ENCODE data around the gene LRRC32.

DNA sequence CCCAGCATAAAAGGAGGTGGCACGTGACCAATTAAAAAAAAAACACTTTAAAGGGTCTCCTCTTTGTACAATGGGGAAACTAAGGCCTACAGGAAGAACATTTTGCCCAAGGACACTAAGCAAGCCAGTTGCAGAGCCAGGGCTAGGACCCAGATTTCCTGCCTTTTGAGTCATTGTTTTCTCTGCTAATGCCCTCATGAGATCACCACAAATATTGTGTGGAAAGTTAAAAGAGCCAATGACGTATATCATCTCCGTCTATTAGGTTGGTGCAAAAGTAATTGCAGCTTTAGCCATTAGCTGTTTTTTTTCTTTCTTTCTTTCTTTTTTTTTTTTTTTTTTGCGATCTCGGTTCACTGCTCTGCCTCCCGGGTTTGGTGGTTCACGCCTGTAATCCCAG, 24.1 kb upstream of the LRRC32 start:
- TF ChIP-seq EP300 (IDR thresholded peaks at IDR 0.05) (no peak), POLR2A (IDR thresholded peaks at IDR 0.05) (no peak), POLR2AphosphoS5 (IDR thresholded peaks at IDR 0.05) (no peak)
- TF ChIP-seq, protein P1, sequence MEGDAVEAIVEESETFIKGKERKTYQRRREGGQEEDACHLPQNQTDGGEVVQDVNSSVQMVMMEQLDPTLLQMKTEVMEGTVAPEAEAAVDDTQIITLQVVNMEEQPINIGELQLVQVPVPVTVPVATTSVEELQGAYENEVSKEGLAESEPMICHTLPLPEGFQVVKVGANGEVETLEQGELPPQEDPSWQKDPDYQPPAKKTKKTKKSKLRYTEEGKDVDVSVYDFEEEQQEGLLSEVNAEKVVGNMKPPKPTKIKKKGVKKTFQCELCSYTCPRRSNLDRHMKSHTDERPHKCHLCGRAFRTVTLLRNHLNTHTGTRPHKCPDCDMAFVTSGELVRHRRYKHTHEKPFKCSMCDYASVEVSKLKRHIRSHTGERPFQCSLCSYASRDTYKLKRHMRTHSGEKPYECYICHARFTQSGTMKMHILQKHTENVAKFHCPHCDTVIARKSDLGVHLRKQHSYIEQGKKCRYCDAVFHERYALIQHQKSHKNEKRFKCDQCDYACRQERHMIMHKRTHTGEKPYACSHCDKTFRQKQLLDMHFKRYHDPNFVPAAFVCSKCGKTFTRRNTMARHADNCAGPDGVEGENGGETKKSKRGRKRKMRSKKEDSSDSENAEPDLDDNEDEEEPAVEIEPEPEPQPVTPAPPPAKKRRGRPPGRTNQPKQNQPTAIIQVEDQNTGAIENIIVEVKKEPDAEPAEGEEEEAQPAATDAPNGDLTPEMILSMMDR (IDR thresholded peaks at IDR 0.05) = no peak

Data from stomach (tissue), 4 donors.